Natural killer cell (primary cell): ENCODE results near the gene FLT1. TPM values are rescaled to one million over a fixed set of nuclear protein-coding genes. Genes with fewer than 3 reads are reported as not detected.

Experiments
- ATAC-seq, 3 donors: fragments of 150-1000 bp in 2 of 3; fragments of 200-7000 bp in 1 of 3; cut with Tn5 transposase; 1 replicate in 1 of 3; 2 replicates in 2 of 3; pipeline ENCODE4 v1.10.0; 2021; ENCODE audit warnings: mild to moderate bottlenecking in 2 of 3, moderate library complexity in 2 of 3
- DNase-seq, 2 donors: peaks; one replicate each; pipeline versions ENCODE4 v3.0.0 to v3.0.0-alpha.2; 2013 to 2021; ENCODE audit warnings: mixed read lengths in 1 of 2
- H3K27ac ChIP-seq: one replicate; pipeline ENCODE4 v1.5.1; 2013; ENCODE audit warnings: mild to moderate bottlenecking, low read length
- H3K27me3 ChIP-seq: one replicate; pipeline ENCODE4 v1.6.1; 2013; ENCODE audit warnings: low read length; ENCODE audit not compliant: control insufficient read depth, insufficient read depth
- H3K36me3 ChIP-seq: one replicate; pipeline ENCODE4 v1.6.1; 2013; ENCODE audit warnings: low read length; ENCODE audit not compliant: control insufficient read depth, insufficient read depth
- H3K4me1 ChIP-seq: one replicate; pipeline ENCODE4 v1.6.1; 2013; ENCODE audit warnings: low read length; ENCODE audit not compliant: control insufficient read depth, insufficient read depth
- H3K4me3 ChIP-seq: one replicate; pipeline ENCODE4 v1.5.1; 2013; ENCODE audit warnings: low read length
- H3K9me3 ChIP-seq: one replicate; pipeline ENCODE4 v1.6.1; 2013; ENCODE audit warnings: low read length; ENCODE audit not compliant: control insufficient read depth, insufficient read depth
- H3K27ac Mint-ChIP-seq, 2 donors: one replicate each; pipeline ENCODE4 v1.8.0; 2022; ENCODE audit warnings: mild to moderate bottlenecking in 2 of 2, mixed read lengths in 2 of 2, moderate library complexity in 1 of 2
- H3K27me3 Mint-ChIP-seq, 2 donors: one replicate each; pipeline ENCODE4 v1.8.0; 2022; ENCODE audit warnings: low read depth in 2 of 2, mixed read lengths in 2 of 2
- H3K36me3 Mint-ChIP-seq: one replicate; pipeline ENCODE4 v1.8.0; 2022; ENCODE audit warnings: mixed read lengths
- H3K4me1 Mint-ChIP-seq, 2 donors: one replicate each; pipeline ENCODE4 v1.8.0; 2022; ENCODE audit warnings: mixed read lengths in 2 of 2
- H3K4me3 Mint-ChIP-seq: one replicate; pipeline ENCODE4 v1.8.0; 2022; ENCODE audit warnings: mild to moderate bottlenecking, moderate library complexity, mixed read lengths
- H3K9me3 Mint-ChIP-seq, 2 donors: one replicate each; pipeline ENCODE4 v1.8.0; 2022; ENCODE audit warnings: mixed read lengths in 2 of 2
- WGBS: methylation state at CpG from one replicate; pipeline ENCODE4 v1.1.7; 2013; ENCODE audit warnings: missing lambda C conversion rate; ENCODE audit not compliant: insufficient coverage; 5-methylcytosine and 5-hydroxymethylcytosine counted together
- intact Hi-C: fragments of 100-400 bp; cut with micrococcal nuclease; formaldehyde crosslinking; loops from one replicate; pipeline ENCODE4 v1.14.2; 2022
- total RNA-seq, 4 donors: library from RNA; stranded (reverse); fragments of 120-200 nt in 1 of 4; gene quantifications; one replicate each; pipeline versions ENCODE4 v1.2.3 to v1.2.4, GENCODE V29; 2013 to 2022
- TF ChIP-seq, protein P1 (sequence below): fragments of 200-600 bp; IDR thresholded peaks from one replicate; pipeline ENCODE4 v1.8.0; 2022; ENCODE audit warnings: antibody characterized with exemption

Gene FLT1
- total RNA-seq, 3 donors from 2014 or later (not counting 1 experiment from before 2014, with no cell fraction given): 0.05 to 0.43 (median 0.07) TPM

DNA sequence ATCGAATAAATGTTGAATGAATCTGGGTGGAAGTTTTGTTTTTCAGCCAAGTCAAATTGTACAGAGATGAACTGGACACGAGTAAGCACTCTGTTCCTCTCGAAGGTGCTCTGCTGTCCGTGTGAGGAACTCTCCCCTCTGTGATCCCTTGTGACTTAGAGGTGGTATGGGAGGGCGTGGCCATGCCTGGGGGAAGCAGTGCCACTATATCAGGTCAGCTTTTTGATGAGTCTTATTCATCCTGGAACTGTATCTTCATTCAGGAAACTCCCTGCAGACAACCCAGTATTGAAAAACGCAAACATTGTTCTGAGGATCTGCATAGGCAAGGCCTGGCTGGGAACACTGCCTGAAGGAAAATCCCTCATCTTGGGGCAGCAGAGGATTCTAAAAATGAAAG, 45.7 kb upstream of the FLT1 start:
- no peaks in the 10 kb centered on the region for H3K36me3 Mint-ChIP-seq
- H3K27ac ChIP-seq: no peak overlapping the region
- DNase-seq (no peak), ATAC-seq (no peak)
- intact Hi-C loops: no loop called here
- no peaks in the 10 kb centered on the region for H3K4me1 ChIP-seq
- no peaks in the 10 kb centered on the region for H3K36me3 ChIP-seq
- no peaks in the 10 kb centered on the region for H3K4me1 Mint-ChIP-seq
- H3K27me3 ChIP-seq: no peaks in the 10 kb centered on the region
- H3K4me3 ChIP-seq: no peak overlapping the region
- no peak overlapping the region for H3K4me3 Mint-ChIP-seq
- H3K9me3 Mint-ChIP-seq: peaks cover 0 to 2% of the 10 kb centered on the region in 2 donors
- TF ChIP-seq, protein P1, sequence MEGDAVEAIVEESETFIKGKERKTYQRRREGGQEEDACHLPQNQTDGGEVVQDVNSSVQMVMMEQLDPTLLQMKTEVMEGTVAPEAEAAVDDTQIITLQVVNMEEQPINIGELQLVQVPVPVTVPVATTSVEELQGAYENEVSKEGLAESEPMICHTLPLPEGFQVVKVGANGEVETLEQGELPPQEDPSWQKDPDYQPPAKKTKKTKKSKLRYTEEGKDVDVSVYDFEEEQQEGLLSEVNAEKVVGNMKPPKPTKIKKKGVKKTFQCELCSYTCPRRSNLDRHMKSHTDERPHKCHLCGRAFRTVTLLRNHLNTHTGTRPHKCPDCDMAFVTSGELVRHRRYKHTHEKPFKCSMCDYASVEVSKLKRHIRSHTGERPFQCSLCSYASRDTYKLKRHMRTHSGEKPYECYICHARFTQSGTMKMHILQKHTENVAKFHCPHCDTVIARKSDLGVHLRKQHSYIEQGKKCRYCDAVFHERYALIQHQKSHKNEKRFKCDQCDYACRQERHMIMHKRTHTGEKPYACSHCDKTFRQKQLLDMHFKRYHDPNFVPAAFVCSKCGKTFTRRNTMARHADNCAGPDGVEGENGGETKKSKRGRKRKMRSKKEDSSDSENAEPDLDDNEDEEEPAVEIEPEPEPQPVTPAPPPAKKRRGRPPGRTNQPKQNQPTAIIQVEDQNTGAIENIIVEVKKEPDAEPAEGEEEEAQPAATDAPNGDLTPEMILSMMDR: no peak
- peaks cover 14 to 24% of the 10 kb centered on the region in 2 donors for H3K27me3 Mint-ChIP-seq
- WGBS: 75% methylated on average over 6 of the region's 6 CpGs
- no peaks in the 10 kb centered on the region for H3K9me3 ChIP-seq
- H3K27ac Mint-ChIP-seq: no peak overlapping the region

DNA sequence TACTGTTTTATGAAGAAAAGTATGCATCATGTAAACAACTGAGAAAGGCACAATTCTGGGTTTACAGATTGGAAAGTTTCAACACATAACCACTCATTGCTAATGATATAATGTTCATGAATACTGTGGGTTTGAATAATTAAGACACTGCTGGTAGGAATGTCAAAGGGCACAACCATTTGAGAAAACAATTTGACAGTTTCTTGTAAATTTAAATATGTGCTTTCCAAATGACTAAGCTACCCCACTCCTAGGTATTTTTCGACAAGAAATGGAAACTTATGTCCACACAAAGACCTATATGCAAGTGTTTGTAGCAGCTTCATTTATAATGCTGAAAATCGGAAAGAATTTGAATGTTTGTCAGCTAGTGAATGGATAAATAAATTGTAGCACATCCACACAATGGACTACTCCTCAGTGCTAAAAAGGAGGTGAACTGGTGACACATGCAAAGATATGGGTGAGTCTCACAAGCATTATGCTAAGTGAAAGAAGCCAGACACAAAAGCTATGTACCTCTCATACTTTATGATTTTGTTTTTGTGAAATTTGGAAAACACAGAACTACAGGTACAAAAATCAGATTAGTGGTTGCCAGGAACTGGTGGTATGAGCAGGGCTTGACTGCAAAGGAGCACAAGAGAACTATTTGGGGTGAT, 44.8 kb upstream of the FLT1 start:
- WGBS: no CpG with 5 or more reads among the region's 2 CpGs
- H3K27me3 ChIP-seq: no peaks in the 10 kb centered on the region
- TF ChIP-seq, protein P1: no peak
- H3K4me1 Mint-ChIP-seq: no peaks in the 10 kb centered on the region
- H3K4me1 ChIP-seq: no peaks in the 10 kb centered on the region
- H3K9me3 ChIP-seq: no peaks in the 10 kb centered on the region
- ATAC-seq: no peak
- DNase-seq: no peak
- no peak overlapping the region for H3K4me3 ChIP-seq
- H3K4me3 Mint-ChIP-seq: no peak overlapping the region
- no peak overlapping the region for H3K27ac Mint-ChIP-seq
- no peak overlapping the region for H3K27ac ChIP-seq
- peaks cover 14 to 24% of the 10 kb centered on the region in 2 donors for H3K27me3 Mint-ChIP-seq
- intact Hi-C loops: no loop called here
- peaks cover 0 to 2% of the 10 kb centered on the region in 2 donors for H3K9me3 Mint-ChIP-seq
- H3K36me3 Mint-ChIP-seq: no peaks in the 10 kb centered on the region
- no peaks in the 10 kb centered on the region for H3K36me3 ChIP-seq

DNA sequence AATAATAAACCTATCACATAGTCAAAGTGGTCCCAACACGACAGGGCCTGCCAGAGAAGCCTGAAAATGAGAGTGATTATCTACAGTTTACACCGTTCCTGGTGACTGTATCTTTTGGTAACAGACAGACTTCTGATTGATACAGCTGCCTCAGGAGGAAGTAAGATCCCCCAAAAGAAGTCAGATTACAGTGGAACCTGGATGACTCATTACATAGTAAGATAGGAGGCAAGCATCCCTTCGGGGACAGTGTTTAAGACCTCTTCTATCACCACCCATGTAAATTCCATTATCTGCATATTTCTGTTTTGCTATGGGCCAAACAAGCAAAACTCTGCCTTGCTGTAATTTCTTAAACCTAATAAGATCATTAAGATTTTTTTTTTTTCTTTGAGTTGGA, 44.0 kb upstream of the FLT1 start:
- Mint-ChIP-seq H3K36me3 (no peaks in the 10 kb centered on the region), H3K9me3 (no peaks in the 10 kb centered on the region), H3K4me1 (no peaks in the 10 kb centered on the region), H3K27me3 (peaks cover 14 to 20% of the 10 kb centered on the region in 2 donors), H3K4me3 (no peak overlapping the region), H3K27ac (no peak overlapping the region)
- no peaks in the 10 kb centered on the region for H3K9me3 ChIP-seq
- no peak overlapping the region for H3K4me3 ChIP-seq
- H3K27me3 ChIP-seq: no peaks in the 10 kb centered on the region
- ATAC-seq: no peak
- no peaks in the 10 kb centered on the region for H3K4me1 ChIP-seq
- TF ChIP-seq, protein P1: no peak
- no peak for DNase-seq
- intact Hi-C loops: no loop called here
- no peaks in the 10 kb centered on the region for H3K36me3 ChIP-seq
- 38% methylated on average over 3 of the region's 3 CpGs for WGBS
- H3K27ac ChIP-seq: no peak overlapping the region

DNA sequence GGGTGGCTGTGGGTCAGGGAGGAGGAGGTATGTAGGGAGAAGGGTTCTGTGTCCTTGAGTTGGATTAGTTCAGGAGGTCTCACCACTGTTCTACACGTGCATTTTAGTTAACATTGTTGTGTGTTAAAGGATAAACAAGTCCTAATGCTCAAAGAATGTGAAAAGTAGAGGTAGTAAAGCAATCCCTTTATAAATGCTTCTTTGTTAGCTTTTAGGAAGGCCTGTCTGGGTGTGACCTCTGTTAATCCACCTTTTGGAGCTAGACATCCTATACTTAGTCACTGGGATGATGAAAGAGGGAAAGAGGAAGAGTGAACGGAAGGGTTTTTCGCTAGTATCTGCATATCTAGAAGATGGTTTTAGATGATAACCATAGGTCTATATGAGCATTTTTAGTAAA, 42.2 kb upstream of the FLT1 start:
- intact Hi-C loops: no loop called here
- Histone ChIP-seq H3K36me3 (no peaks in the 10 kb centered on the region), H3K4me1 (peaks cover 5% of the 10 kb centered on the region), H3K27me3 (peaks cover 6% of the 10 kb centered on the region), H3K27ac (no peak overlapping the region), H3K9me3 (no peaks in the 10 kb centered on the region), H3K4me3 (no peak overlapping the region)
- WGBS: 81% methylated on average over 3 of the region's 3 CpGs
- Mint-ChIP-seq H3K9me3 (no peaks in the 10 kb centered on the region), H3K4me1 (no peaks in the 10 kb centered on the region), H3K27ac (no peak overlapping the region), H3K27me3 (peaks cover 14 to 16% of the 10 kb centered on the region in 2 donors), H3K4me3 (no peak overlapping the region), H3K36me3 (no peaks in the 10 kb centered on the region)
- no peak for DNase-seq
- TF ChIP-seq, protein P1: no peak
- no peak for ATAC-seq
